AG08395 (cell line): ENCODE measurements around the gene DUS4L.
A peak's percentile ranks its signal among the peaks of the same experiment; 100 is the strongest.

Source experiments
- DNase-seq: peaks from one replicate; pipeline ENCODE4 v3.0.0; 2012; ENCODE audit warnings: mixed read lengths, low spot score

Gene DUS4L

DNA sequence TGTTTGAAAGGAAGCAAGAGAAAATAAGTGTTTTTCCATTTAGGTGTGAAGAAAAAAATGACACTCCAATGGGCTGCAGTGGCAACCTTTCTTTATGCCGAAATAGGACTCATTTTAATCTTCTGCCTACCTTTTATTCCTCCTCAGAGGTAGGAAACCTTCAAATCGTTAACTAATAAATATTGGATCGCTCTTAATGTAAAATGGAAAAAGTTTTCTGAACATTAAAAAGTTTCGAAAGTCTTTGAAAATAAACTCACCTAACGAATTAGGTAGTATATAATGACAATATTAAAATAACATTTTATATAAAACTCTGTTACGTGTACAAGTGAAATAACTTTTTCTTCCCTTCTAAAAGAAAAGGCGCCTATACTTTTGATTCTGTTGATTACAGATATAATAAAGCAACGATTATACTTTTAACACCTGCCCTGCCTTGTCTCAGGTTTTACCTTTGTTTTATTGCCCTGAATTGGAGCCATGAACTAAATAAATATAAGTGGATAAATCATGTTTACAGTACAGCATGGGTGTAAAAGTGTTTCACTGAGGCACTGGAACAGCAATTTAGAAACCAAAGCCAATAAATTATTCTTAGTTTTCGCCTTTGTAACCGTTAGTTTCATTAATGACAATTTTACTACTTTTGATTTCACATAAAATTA lies 17.1 kb downstream of the DUS4L start:
- DNase-seq: no peak

DNA sequence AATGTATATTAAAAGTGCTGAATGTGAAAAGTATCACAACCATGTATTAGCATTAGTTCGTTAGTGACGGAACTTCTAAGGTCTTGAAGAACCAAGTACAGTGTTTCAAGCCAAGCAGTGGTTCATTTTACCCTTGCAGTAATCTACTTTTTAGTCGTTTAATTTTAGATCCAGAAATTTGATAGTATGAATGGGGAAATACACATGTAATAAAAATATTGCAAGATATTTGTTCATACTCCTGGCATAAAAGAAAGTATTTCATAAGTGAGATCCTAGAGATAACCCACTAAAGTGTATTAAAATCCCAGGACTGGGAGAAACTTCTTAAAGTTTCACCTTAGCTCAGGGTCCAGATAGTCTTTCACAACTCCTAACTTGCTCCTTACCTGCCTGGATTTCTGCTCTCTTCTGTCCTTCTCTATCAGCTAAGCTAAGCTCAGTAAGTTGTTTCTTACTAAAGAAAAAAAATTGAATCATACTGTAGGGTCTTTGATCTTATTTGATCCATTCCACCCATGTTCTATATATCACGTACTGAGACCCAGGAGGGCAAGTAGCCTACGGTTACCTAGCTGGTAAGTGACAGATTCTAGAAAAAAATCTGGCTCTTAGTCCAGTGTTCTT lies 17.7 kb downstream of the DUS4L start:
- DNase-seq: no peak

DNA sequence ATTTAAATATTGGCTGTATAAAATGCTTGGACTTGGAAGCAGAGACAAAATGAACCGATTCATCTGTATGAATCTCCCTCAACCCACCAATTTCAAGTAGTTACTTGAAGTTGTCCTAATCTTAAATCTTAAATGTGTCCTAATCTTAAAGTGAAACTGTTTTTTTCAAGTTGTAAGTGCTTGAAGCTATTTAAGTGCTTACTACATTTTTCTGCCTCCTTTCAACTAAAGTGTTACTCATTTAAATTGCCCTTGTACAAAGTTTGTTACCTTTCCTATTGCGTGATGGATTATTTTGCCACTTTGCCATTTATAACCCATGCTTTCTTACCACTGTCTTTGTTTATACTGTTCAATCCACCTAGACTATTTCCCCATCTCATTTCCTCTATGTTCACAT lies 19.1 kb downstream of the DUS4L start:
- DNase-seq: no peak

DNA sequence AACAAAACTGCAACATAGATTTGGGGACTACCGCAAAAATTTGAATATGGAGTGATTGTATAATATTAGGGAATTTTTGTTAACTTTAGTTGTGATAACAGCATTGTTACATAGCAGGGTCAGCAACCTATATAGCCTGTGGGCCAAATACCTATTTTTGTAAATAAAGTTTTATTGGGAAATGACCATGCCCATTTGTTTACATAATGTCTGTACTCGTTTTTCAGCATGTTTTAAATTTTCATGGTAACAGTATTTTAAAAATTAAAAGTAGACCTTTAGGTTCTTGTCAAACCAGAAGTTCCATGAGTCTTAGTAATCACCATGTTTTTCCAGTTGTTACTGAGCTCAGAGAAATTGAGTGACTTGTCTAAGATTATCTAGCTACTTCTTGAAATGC lies 20.9 kb downstream of the DUS4L start:
- no peak for DNase-seq

DNA sequence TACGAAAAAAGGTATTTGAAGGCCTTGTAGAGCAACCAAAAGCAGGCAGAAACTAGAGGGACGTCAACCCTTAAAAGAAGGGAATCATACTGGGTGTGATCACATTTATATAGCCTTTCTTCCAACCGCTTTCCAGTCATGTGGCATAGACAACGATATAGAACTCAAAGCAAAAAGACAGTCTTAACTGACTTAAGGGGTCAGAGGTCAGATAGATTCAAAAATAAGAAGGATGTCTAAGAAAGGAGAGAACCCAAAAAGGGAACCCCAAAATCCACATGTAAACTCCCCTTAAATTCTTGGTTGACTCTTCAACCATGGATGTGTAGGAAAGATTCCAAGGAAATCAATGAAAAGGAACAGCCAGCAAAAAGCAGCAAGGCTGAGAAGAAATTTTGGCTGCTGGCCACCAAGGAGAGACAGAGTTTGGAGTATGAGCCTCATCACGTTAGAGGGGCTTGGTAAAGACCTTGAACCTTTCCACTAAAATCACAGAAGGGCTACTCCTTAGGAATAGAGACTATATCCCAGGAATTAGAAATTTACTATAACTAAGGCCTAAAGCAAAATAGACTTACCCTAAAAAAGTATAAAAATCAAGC lies 24.9 kb downstream of the DUS4L start:
- DNase-seq: no peak

DNA sequence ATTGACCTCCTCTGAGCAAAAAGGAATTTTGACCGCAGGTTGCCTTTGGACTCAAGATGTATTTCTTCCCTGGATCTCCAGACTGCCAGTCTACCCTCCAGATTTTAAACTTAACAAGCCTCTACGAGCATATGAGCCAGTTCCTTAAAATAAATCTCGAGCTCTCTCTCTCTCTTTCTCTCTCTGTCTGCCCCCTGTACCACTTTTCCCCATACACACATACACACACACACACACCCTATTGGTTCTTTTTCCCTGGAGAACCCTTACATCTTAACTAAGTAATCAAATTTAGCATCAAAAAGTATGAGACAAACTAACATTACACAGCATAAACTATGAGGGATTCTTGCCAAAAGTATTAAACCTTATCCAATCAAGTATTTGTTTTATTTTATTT lies 27.6 kb downstream of the DUS4L start:
- DNase-seq: peak; percentile 21

DNA sequence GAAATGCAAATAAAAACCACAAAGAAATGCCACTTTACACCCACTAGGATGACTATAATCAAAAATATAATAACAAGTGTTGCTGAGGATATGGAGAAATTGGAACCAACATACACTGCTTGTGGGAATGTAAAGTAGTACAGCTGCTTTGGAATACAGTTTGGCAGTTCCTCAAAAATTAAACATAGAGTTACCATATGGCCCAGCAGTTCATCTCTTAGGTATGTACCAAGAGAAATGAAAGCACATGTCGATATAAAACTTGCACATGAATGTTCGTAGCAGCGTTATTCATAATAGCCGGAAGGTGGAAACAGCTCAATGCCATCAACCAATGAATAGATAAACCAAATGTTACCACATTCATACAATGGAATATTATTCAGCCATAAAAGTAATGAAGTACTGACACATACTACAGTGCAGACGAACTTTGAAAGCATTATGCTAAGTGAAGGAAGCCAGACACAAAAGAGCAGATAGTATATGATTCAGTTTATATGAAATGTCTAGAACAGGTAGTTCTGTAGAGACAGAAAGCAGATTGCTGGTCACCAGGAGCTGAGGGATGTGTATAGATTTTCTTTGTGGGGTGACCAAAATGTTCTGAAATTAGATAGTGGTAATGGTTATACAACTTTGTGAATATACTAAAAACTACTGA lies 28.7 kb downstream of the DUS4L start:
- no peak for DNase-seq

DNA sequence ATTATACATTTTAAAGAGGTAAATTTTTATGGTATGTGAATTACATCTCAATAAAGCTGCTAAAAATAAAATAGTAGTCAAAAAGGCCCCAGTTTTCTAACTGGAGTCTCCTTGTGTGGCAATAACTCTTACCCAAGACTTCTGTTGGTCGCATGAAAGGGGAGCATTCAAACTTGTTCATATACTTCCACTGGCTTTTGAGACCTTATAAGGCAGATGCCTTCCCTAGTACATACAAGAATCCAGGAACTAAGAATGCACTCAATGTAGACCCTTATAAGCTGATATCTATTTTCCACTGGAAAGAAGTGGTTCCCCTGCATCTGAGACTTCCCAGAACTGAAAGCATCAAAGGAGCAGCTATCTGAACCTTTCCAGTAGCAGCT lies 29.2 kb downstream of the DUS4L start:
- no peak for DNase-seq

DNA sequence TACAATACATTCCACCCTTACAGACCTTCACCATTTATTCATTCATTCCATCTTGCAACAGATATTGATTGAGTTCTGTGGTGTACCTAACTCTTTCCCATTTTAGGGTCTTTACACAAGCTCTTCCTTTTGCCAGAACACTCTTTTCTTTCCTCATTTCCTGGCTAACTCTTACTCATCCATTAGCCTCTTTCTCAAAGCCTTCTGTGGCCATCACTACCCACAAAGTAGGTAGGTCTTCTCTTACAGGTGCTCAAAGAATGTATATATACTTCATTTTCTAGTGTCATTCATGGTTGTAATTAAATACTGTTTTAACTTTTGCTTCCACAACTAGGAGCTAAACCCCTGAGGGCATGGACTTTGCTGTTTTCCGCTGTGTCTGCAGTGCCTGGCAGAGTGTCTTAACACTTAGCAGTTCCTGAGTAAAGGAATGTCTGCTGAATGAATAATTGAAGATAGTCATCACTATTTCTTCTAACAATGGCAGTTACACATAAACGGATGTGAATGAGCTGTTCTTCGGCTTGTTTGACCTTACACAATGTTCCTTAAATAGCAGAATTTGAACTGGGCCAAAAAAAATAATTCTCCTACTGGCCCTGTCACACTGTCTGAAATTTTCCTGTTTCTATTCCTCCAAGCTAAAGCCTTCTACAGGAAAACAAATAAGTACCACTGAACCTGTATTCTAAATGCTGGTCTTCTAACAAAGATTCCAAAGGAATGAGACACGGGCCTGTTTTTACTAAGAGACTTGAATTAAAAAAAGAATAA lies 31.4 kb downstream of the DUS4L start:
- DNase-seq: peak; percentile 74

DNA sequence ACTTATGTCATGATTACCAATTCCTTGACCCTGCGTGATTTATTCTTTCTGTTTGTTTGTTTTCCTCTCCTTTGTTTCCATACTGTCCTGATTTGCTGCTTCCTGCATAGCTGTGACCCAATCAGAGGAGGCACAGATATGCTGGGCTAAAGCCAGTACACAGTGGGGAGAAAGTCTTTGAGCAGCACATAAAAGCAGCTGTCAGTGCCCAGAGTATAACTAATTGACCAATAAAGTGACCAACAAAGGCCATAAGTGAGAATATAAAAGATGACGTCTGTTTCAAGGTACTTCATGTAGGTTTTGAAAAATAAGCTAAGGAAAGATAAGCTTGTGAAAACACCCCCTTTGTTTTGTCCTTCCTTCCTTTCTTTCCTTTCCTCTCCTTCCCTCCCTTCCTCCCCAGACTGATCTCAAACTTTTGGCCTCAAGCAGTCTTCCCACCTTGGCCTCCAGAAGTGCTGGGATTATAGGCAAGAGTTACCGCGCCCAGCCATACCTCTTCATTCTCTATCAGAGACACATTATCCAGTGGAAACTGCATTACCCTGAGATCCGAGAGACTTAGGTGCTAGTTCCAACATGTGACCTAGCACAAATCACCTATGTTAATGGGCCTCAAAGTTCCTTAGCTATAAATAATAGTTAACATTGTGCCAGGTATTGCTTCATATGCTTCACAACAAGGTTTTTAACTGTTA lies 33.3 kb downstream of the DUS4L start:
- no peak for DNase-seq

DNA sequence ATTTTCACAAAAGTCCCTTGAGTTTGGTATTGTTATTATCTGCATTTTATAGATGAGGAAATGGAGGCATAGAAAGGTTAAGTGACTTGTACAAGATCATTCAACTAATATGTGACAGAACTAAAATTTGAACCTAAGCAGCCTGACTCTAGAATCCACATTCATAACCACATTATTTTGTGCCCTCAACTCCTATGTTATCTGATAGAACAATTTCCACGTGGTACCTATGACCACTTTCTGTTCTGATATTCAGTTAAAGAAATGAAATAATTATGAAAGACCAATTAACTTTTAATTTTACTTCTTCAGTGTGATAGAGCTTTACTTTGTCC lies 33.8 kb downstream of the DUS4L start:
- DNase-seq: no peak

DNA sequence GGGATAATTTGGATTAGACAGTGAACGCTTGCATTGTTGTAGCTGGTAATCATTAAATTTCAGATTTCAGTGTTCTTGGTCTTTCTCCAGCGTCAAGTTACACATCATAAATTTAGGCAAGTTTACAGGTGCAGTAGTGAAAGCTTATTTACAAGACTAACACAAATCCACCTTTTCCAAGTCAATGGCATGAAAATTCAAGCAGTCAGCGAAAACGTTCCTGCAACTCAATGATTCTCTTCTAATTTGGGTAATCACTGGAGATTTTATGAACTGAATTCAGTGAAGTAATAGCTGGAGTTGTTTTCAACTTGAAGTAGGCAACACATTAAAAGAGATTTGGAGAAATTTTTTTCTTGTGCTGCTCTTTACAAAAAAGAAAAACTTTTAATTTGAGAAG lies 34.2 kb downstream of the DUS4L start:
- DNase-seq: no peak

DNA sequence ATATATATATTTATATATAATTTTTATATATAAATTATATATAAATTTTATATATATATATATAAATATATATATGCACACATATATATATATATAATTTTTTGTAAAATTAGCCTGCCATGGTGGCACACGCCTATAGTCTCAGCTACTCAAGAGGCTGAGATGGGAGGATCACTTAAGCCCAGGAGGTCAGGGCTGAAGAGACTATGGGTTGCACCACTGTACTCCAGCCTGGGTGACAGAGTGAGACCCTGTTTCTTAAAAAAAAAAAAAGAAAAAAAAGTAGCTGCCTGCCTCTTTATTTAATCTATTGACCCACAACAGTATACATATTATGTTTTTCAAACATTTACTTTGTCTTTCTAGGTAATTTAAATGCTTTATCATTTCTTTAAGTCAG lies 35.5 kb downstream of the DUS4L start:
- no peak for DNase-seq

DNA sequence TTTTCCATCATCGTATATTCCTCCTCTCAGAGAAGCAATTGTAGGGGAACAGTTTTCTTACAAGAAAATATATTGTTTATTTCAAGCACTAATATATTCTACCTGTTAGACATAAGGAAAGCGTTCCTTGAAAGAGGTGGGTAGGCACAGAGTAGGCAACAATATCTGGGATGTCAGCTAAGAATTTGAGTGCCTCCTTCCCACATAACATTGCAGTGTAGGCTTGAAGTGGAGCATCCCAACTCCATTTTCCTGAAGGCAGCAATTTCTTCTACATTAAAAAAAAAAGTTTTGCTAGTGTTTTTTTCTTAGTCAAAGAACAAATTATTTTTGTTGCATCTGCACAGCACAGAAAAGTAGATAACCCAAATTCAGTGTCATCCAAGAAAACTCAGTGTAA lies 37.0 kb downstream of the DUS4L start:
- DNase-seq: no peak

DNA sequence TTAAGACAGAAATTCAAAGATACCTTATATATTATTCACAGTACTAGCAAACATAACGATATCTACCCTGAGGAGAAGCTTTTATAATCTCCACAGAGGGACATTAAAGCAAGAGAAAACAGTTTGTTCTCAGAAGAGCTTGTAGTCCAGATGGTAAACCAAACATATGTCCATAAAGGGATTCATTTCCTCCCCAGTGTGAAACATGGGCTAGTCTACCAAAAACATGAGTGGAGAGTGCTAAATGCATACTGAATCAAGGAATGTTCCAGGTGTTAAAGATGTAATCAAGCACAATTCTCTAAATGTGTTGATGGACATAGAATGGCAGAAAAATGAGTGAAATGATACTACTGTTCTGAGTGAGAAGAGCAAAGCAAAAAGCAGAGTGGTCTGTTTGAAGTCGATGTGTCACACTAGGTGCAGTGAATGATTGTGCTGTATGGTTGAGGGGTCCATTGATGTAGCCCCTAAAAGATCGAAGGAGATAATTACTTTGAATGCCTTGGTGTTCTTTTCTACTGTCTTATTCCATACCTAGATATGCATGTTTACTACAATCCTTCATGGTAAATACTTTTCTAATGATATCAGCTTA lies 41.5 kb downstream of the DUS4L start:
- no peak for DNase-seq

DNA sequence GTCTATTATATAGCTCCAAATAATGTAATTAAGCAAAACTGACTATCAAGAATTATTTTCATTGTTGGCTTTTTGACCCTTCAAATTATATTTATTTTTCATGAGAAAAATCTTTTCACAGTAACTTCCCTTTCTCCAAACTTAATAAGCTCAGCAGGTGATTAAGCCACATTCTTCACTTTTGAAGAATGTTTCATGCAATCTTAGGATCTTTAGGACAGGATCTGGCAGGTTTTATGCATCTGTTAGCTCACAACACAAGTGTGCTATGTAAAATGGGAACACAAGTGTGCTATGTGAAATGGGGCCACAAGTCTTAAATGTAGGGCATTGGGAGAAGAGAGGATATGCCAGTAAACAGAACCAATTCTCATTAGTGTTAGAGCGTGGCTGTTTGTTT lies 42.5 kb downstream of the DUS4L start:
- DNase-seq: no peak

DNA sequence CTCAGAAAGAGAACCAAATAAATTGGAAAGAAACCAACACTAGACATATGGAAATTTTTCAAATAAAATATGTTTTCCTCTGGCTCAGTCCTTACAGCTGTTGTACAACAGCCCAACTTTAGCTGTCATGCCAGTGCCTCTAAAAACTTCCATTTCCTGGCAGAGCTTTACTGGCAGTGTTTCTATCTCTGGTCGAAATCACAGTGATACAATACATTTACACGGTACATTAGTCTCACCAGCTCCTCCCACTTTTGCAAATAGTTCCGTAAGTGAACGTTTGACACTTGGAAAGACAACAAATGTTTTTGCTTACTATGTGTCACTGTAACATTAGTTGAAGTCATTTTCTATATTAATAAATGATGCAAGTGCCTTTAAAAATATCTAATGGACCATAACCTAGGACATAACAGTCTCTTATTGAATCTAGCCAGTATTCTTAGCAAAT lies 46.1 kb downstream of the DUS4L start:
- no peak for DNase-seq

DNA sequence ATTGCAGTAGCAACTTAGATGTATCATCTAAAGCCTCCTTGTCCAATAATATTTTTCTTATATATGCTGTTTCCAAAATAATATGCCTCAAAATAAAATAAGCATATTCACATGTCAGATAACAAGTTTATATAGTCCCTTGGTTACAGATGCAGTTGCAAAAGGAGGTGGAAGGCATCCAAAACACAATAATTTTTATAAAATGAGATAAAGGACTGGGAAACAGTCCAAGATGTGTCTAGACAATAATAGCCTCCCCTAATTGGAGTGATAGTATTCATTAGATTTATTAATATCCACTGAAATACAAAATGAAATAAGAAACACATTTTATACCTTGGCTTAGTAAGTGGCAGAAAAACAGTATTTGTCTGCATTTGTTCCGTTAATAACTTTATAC lies 46.6 kb downstream of the DUS4L start:
- DNase-seq: no peak

DNA sequence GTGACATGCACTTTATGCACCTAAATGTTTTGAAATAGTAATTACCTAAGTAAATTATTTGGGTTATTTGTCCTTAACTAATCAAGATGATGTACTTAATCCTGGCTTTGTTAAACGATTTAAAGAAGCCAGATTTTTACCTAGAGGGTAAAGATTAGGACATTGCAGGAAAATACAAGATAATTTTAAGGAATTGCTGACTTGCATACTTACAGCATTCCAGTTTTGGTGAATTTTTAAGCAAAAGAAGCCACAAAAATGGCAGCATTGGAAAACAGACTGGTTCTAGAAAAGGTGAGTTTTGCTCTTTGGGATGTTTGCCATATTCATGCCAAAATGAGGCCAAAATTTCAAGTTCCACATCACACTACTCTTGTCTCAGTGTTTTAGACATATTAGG lies 49.7 kb downstream of the DUS4L start:
- DNase-seq: no peak

DNA sequence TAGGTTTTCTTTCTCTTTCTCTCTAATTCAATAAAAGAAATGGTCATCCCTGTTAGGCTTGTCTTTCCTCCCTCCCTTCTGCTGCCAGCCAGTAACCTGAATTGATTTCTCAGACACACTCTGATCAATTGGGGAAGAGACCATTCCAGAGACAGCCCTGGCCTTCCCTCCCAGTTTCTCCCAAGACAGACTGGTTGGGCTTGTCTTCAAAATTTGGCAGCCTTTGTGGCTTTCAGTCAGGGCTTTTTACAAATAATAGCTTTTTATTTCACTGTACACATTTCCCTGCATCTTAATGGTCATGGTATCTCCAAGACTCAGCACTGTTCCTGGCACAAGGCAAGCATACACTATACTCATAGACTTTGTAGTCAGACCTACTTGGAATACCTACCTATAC lies 50.2 kb downstream of the DUS4L start:
- no peak for DNase-seq

DNA sequence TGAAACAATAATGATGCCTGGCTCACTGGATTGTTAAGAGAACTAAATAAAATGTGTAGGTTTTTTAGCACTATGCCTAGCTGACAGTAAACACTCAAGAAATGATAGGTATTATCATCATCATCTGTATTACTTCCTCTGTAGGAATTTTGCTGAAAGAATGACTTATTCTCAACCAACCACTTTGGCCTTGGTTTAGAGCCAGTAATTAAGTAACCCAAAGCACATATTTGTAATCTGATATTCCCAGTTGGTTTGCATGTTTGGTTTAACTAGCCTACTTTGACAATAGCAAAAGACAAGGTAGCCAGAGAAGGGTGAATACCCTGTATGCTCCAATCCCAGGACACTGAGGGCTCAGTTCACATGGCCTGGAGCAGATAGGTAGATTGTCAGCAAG lies 50.7 kb downstream of the DUS4L start:
- DNase-seq: peak; percentile 72
